ENCODE data around the gene FGF14.
A peak's percentile ranks its signal among the peaks of the same experiment; 100 is the strongest.
"Not testable (repeated sequence)": the region's sequence is repeated elsewhere in the genome, so short reads cannot be mapped to it uniquely, and the experiment has no call there.

FGF14 gene

GRCh38 chr13:102145750-102146149, 256.1 kb downstream of the FGF14 start:
- no peak overlapping the region for H3K4me3 ChIP-seq (replicated peaks; ENCODE audit: low read depth, low read length)
- no peak for DNase-seq (ENCODE audit: extremely low read depth, low read depth)
- TF ChIP-seq CTCF (IDR thresholded peaks at IDR 0.05; ENCODE audit: low read depth, low read length, missing control alignments) = no peak

DNA sequence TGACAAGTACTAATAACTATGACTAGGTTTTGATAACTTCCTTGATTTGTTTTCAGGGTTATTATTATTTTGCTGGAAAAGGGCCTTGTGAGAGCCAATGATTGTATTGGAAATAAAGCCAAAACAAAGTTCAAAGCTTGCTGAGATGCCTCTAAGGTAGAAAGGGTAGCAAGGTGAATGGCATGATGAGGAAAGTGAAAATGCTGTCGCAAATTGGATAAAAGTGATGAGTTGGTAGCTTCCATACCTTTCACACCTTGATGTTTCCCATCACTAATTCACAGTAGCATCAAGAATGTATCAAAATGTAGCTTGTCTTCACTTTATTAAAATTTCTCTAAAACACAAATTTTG, 259.4 kb downstream of the FGF14 start:
- no peak overlapping the region for H3K4me3 ChIP-seq (replicated peaks; ENCODE audit: low read depth, low read length)
- no peak for TF ChIP-seq CTCF (IDR thresholded peaks at IDR 0.05; ENCODE audit: low read depth, low read length, missing control alignments)
- no peak for DNase-seq (ENCODE audit: extremely low read depth, low read depth)

DNA sequence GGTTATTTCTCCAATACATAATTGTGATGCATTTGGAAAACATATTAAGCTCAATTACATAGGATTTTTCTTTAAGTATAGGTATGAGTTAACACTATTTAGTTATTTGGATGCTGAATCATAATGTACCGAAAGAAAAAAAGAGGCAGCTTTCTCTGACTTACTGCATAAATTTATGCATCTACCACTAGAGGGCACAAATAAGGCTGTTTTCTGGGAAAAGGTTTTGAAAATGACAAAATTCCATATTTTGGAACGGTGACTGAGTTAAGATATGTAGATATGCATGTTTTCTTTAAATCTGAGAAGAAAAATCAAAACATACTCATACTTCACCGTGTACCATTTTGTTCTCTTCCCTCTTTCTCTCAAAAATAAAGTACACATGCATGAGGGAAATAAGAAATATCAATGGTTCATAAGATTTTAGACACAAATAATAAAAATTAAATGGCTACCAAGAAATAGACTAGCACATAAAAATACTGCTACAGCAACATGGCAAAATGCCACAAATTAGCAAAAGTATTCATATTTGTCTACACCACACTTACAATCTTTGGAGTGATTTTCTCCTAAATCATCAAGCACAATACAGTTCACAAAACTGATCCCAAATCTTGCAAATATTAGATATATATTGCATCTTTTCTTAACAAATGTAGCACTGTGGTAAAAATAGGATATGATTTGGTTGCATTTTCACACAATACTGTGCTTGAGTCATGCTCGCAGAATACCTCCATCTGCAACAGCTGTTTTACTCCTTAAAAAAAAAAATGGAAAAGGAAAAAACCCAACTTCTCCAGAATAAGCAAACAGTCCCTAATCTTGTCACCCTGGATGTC, 260.0 kb downstream of the FGF14 start:
- no peak overlapping the region for H3K4me3 ChIP-seq (replicated peaks; ENCODE audit: low read depth, low read length)
- no peak for DNase-seq (ENCODE audit: extremely low read depth, low read depth)
- TF ChIP-seq CTCF (IDR thresholded peaks at IDR 0.05; ENCODE audit: low read depth, low read length, missing control alignments) = peak; percentile 45

DNA sequence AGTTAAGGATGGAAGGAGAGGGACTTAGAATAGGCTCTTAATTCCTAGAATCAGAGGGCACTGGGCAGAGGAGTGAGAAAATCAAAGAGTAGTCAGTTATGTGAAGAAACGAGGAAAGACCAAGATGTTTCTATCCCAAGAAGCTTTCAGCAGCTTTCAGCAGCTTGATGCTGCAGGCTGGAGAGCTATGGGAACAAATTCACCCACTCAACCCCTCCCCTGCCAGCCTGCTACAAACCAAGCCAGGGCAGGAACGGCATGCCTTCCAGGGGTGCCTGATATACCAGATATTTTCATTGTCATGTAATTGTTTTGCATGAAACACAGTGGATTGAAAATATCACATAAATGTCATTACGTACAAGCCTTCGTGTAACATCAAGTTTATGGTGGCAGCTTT, 262.2 kb downstream of the FGF14 start:
- no peak for TF ChIP-seq CTCF (IDR thresholded peaks at IDR 0.05; ENCODE audit: low read depth, low read length, missing control alignments)
- no peak overlapping the region for H3K4me3 ChIP-seq (replicated peaks; ENCODE audit: low read depth, low read length)
- no peak for DNase-seq (ENCODE audit: extremely low read depth, low read depth)

DNA sequence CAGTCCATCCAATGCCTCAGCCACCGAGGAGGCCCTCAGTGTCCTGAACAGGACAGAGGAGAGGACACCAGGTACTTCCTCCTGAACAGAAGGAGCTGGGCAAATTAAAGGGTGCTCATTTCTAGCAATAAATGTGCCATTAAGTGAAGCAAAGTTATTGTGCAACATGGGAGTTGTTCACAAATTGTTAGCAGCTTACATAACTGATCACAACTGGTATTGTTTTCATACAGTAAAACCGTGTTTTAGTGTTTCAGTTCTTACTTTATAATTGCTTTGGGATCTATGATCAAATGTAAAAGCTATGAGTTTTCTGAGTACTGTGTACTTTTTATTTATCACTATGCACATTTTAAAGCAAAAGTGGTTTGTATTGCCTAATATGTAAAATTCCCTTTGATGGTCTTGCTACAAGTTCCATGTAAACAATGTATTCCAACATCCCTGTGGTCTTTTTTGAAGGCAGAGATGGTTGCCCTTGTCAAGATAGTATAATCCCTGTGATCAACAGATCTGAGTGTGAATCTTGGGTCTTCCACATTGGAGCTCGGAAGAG, 263.1 kb downstream of the FGF14 start:
- TF ChIP-seq CTCF (IDR thresholded peaks at IDR 0.05; ENCODE audit: low read depth, low read length, missing control alignments) = no peak

GRCh38 chr13:102137904-102138303, 263.9 kb downstream of the FGF14 start:
- not testable (repeated sequence) for DNase-seq (ENCODE audit: extremely low read depth, low read depth); H3K4me3 ChIP-seq (replicated peaks; ENCODE audit: low read depth, low read length)

More for the DNA sequence above, 263.1 kb downstream of the FGF14 start:
- no peak overlapping the region for H3K4me3 ChIP-seq (replicated peaks; ENCODE audit: low read depth, low read length)
- no peak for DNase-seq (ENCODE audit: extremely low read depth, low read depth)

GRCh38 chr13:102136735-102137296, 265.0 kb downstream of the FGF14 start:
- no peak overlapping the region for H3K4me3 ChIP-seq (replicated peaks; ENCODE audit: low read depth, low read length)
- no peak for TF ChIP-seq CTCF (IDR thresholded peaks at IDR 0.05; ENCODE audit: low read depth, low read length, missing control alignments)
- no peak for DNase-seq (ENCODE audit: extremely low read depth, low read depth)

Measured in HFF-Myc (cell line).